Activated CD4-positive, alpha-beta T cell treated with anti-CD3 and anti-CD28 coated beads, Interleukin-2, Interleukin-6, amounts not matched to agents 100 ng/mL and 50 ng/mL, durations not matched to agents 16 hours and 8 hours (primary cell): ENCODE data around the gene CACNB2.
"Not testable (repeated sequence)": the region's sequence is repeated elsewhere in the genome, so short reads cannot be mapped to it uniquely, and the experiment has no call there.

Experiments used
- DNase-seq: peaks from one replicate; pipeline ENCODE4 v3.0.0-alpha.2; 2020

CACNB2 gene

GRCh38 chr10:18414061-18414460, 273.8 kb downstream of the CACNB2 start:
- DNase-seq: no peak

- DNase-seq: no peak
Observed at GRCh38 chr10:18417950-18418527, 277.8 kb downstream of the CACNB2 start.

GRCh38 chr10:18418541-18419215, 278.5 kb downstream of the CACNB2 start:
- no peak for DNase-seq

- DNase-seq: no peak
Observed at GRCh38 chr10:18419945-18420344, 279.7 kb downstream of the CACNB2 start.

GRCh38 chr10:18421726-18422293, 281.6 kb downstream of the CACNB2 start:
- no peak for DNase-seq

GRCh38 chr10:18423058-18423637, 282.9 kb downstream of the CACNB2 start:
- DNase-seq: no peak

GRCh38 chr10:18424200-18424599, 284.0 kb downstream of the CACNB2 start:
- no peak for DNase-seq

GRCh38 chr10:18429335-18429734, 289.1 kb downstream of the CACNB2 start:
- DNase-seq: no peak

GRCh38 chr10:18436902-18437301, 296.7 kb downstream of the CACNB2 start:
- no peak for DNase-seq

GRCh38 chr10:18437486-18437885, 297.3 kb downstream of the CACNB2 start:
- DNase-seq: no peak

GRCh38 chr10:18438361-18439126, 298.3 kb downstream of the CACNB2 start:
- DNase-seq: no peak

GRCh38 chr10:18439601-18440000, 299.4 kb downstream of the CACNB2 start:
- no peak for DNase-seq

- not testable (repeated sequence) for DNase-seq
Observed at GRCh38 chr10:18445635-18446034, 305.4 kb downstream of the CACNB2 start.

- DNase-seq: no peak
Observed at GRCh38 chr10:18446205-18446604, 306.0 kb downstream of the CACNB2 start.

- no peak for DNase-seq
Observed at GRCh38 chr10:18449611-18450026, 309.4 kb downstream of the CACNB2 start.

GRCh38 chr10:18450298-18450697, 310.1 kb downstream of the CACNB2 start:
- DNase-seq: no peak

- no peak for DNase-seq
Observed at GRCh38 chr10:18455086-18455884, 315.1 kb downstream of the CACNB2 start.

GRCh38 chr10:18456984-18457383, 316.8 kb downstream of the CACNB2 start:
- DNase-seq: no peak

GRCh38 chr10:18460032-18460431, 319.8 kb downstream of the CACNB2 start:
- no peak for DNase-seq

- no peak for DNase-seq
Observed at GRCh38 chr10:18463673-18464211, 323.5 kb downstream of the CACNB2 start.

- no peak for DNase-seq
Observed at GRCh38 chr10:18469125-18469524, 328.9 kb downstream of the CACNB2 start.

- DNase-seq: no peak
Observed at GRCh38 chr10:18472977-18473376, 332.8 kb downstream of the CACNB2 start.
